GM21381 (cell line): Measurements from ENCODE around the gene ADAMTS19.
"Not testable (repeated sequence)": the region's sequence is repeated elsewhere in the genome, so short reads cannot be mapped to it uniquely, and the experiment has no call there.

Experiments used
- ATAC-seq: cut with Tn5 transposase; IDR thresholded peaks from one replicate; pipeline ENCODE4 v1.9.1; 2021; ENCODE audit warnings: mild to moderate bottlenecking, moderate library complexity; ENCODE audit not compliant: unreplicated experiment

The ADAMTS19 gene

DNA sequence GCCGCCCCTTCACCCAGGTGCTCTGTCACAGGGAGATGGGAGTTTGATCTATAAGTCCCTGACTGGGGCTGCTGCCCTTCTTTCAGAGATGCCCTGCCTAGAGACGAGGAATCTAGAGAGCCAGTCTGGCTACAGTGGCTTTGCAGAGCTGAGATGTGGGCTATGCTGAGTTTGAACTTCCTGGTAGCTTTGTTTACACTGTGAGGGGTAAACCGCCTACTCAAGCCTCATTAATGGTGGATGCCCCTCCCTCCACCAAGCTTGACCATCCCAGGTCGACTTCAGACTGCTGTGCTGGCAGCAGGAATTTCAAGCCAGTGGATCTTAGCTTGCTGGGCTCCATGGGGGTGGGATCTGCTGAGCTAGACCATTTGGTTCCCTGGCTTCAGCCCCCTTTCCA is 124.4 kb downstream of the ADAMTS19 start:
- not testable (repeated sequence) for ATAC-seq

DNA sequence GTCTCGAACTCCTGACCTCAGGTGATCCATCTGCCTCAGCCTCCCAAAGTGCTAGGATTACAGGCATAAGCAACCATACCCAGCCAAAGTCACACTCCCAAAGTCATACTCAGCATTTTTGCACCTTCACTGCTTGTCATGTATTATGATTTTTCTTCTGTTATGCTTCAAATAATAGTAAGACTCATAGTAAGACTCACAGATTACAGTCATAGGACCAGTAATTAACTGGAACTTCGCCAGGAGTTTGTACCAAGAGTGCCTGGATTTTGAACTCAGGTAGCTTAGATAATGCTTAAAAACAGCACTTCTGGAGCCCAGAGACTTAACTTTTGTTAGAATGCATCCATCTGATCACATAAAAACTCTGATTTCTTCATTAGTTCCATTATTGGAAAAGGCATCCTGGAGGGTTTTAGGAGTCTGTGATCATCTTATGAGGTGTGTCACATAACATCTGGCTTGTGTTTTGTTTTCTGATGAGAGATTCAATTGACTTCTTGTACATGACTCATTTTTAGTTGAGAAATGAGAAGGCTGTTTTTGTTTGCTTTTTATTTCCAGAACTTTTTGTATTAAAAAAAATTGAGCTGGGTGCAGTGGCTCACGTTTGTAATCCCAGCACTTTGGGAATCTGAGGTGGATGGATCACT is 131.5 kb downstream of the ADAMTS19 start:
- ATAC-seq: no peak

DNA sequence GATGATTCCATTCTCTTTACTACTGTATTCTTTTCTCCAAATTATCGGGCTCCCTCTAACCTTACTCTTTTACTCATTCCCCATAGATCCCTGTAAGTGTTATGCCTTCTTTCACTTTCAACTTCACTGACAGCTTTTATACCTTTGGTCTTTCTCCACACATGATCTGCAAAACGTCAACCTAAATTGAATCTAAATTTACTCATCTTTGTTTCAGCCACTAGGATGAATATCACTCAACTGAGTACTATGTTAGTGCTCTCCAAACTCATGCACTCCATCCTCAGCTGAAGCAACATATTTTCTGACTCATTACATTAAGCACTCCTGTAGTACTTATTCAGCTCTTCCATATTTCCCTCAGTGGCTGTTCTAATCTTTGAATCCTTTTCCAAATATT is 133.4 kb downstream of the ADAMTS19 start:
- no peak for ATAC-seq

- no peak for ATAC-seq
Observed at GRCh38 chr5:129601576-129601975, 141.5 kb downstream of the ADAMTS19 start.

DNA sequence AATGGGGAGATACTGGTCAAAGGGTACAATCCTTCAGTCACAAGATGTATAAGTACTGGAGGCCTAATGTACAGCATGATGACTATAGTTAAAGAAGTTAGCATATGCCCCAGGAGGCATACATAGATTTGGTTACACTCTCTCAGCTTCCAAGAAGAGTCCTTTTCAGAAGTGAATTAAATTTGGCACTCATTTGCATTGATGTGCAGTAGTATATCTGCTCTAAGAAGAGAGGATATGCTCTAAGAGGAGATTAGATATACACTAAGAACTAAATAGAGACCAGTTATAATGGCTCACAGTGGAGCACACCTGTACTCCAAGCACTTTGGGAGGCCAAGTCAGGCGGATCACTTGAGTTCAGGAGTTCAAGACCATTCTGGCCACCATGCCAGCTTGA is 148.3 kb downstream of the ADAMTS19 start:
- ATAC-seq: no peak

- ATAC-seq: no peak
Observed at GRCh38 chr5:129609710-129610109, 149.6 kb downstream of the ADAMTS19 start.

GRCh38 chr5:129616517-129616916 is 156.4 kb downstream of the ADAMTS19 start:
- no peak for ATAC-seq

DNA sequence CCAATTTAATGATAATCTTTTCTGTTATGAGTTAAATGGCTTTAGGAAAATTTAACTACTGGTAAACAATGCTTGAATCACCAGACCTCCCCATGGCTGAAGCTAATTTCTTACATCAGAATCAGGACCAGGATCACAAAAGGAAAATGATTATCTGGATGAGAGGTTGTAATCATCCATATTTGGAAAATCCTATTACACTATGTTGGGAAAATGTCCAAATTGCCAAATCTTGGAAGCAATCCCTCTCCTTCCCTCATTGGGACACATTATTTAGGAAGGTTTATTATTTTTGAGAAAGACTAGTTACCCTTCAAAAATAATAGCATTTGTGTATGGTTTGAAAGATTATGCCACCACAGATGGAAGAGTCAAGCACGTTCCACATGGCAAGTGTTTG is 157.1 kb downstream of the ADAMTS19 start:
- ATAC-seq: no peak

- no peak for ATAC-seq
Observed at GRCh38 chr5:129619782-129620181, 159.7 kb downstream of the ADAMTS19 start.

GRCh38 chr5:129622531-129622930 is 162.4 kb downstream of the ADAMTS19 start:
- ATAC-seq: no peak

GRCh38 chr5:129629575-129629974 is 169.5 kb downstream of the ADAMTS19 start:
- no peak for ATAC-seq

GRCh38 chr5:129630101-129630500 is 170.0 kb downstream of the ADAMTS19 start:
- ATAC-seq: no peak

- ATAC-seq: no peak
Observed at GRCh38 chr5:129631961-129632360, 171.9 kb downstream of the ADAMTS19 start.

DNA sequence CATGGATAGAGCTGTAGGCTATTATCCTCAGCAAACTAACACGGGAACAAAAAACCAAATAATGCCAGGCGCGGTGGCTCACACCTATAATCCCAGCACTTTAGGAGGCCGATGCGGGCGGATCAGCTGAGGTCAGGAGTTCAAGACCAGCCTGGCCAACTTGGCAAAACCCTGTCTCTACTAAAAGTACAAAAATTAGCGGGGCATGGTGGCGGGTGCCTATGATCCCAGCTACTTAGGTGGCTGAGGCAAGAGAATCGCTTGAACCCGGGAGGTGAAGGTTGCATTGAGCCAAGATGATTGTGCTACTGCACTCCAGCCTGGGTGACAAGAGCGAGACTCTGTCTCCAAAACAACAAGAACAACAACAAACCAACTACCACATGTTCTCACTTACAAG is 177.4 kb downstream of the ADAMTS19 start:
- not testable (repeated sequence) for ATAC-seq

- no peak for ATAC-seq
Observed at GRCh38 chr5:129639331-129639730, 179.2 kb downstream of the ADAMTS19 start.

DNA sequence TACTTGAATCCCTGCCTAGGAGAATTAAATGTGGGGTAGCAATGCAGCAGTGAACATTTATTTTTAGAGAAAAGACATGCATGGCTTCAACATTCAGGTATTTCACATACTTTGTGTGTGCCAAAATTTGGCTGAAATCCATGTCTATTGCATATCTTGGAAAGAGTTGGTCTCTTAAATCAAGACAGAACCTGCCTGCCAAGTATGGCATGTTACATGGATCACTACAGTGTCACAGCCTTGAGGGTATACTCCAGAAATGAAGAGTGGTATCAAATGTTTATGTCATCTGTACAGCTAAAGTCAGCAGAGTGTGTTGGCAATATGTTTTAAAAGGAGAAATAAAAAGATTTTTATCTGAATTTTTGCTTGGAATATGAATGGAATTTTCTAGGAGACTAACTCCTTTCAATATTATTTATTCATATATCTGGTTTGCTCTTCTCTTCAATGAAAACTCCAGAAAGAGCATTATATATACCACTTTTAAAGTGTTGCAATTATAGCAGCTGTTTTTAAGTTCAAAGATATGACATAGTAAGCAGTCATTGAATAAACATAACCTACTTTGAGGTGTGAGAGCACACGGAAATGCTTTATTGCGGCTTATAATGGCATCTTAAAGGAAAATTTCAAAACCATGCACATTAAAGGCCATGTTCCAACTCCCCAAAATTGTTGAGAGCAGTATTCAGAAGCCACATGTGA is 192.4 kb downstream of the ADAMTS19 start:
- ATAC-seq: no peak

DNA sequence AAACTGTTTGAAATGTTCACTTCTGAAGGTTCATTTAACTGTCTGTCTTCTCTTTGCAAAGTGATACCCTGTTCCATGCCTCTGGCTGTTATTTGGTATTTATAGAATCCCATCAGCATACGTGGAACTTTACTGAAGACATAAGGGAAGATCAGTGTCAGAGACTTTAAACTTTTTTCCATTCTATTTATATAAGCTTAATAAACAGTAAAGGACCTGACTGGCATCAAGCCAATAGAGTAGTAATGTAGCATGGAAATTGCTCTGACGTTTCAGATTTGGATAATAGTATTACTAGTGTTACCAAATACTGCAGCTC is 192.9 kb downstream of the ADAMTS19 start:
- no peak for ATAC-seq

- no peak for ATAC-seq
Observed at GRCh38 chr5:129653442-129653841, 193.3 kb downstream of the ADAMTS19 start.

DNA sequence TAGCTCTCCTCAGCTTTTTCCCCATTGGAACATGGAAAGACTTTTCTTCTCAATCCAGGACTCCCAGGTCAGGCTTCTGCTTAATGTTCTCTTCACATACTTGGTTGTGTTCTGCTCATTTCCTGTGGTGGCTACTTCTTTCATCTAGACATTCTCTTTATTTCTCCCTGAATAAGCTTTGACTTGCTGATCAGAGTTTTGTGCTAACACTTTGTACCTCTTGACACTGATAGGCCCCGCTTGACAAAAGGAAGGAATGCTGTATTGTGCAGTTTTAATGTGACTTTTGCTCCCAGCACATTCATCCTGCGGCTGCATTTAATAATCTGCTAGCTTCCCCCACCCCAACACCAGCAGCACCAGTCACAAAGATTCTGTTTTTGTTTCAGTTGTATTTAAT is 196.9 kb downstream of the ADAMTS19 start:
- no peak for ATAC-seq

DNA sequence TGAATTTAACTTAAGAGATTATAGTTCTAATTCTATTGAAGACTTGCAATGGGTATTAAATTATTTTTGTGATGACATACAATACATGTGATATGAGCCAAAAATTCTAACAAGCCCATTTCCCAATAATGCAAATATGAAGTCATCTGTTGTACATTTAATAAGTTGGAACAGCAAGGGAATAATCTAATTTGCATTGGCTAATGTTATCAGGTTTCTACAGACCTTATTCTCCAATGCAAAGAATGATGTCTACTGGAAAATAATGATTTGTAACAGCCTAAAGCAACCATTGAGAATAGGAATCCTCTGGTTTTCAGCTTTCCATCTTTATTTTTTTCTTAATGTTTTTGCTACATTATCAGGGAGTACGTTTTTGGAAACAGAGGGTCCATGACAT is 198.7 kb downstream of the ADAMTS19 start:
- ATAC-seq: no peak

DNA sequence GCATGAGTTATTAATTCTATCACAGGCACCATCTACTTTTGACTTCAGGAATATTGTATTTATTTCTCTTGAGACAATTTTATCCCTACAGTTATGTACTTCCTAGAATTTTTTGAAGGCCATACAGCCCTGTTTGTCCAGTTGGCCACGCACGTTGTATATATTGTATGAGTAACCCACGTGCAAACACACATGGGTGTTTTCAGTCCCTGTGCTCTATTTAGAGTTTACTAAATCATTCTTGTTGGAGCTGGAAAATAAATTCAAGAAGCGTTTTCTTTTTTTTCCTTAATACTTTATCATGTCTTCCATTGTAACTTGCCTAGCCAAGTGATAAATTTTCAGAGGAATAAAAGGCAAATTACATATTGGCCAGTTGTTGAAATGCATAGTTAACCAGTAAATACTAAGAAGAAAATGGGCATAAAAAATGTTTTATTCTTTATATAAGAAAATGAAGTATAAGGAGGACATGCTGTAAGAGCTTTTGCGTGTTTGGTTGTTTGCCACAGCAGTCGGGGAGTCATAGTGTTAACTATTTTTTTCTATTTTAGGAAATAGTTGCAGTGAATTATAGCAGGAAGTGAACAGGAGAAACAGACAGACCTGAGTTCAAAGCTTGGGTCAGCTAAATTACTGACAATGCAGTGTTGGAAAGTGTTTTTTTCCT is 201.4 kb downstream of the ADAMTS19 start:
- ATAC-seq: no peak

- peak; percentile 64 for ATAC-seq
Observed at GRCh38 chr5:129664336-129664937, 204.3 kb downstream of the ADAMTS19 start.
